H1 (cell line): ENCODE results near the gene CXXC5. TPM values are rescaled to one million over a fixed set of nuclear protein-coding genes. Genes with fewer than 3 reads are reported as not detected.

Source experiments
- CTCF ChIA-PET: fragments of 300-600 bp; sonication (Branson Sonifier 250); formaldehyde crosslinking; loops from one replicate; lab custom pipeline; 2021; ENCODE audit not compliant: partially characterized antibody; lab: Charles Lee
- POLR2A ChIA-PET: fragments of 300-600 bp; sonication (Branson Sonifier 250); formaldehyde crosslinking; loops from one replicate; lab custom pipeline; 2021; ENCODE audit warnings: inconsistent platforms; ENCODE audit not compliant: partially characterized antibody; lab: Charles Lee
- DNase-seq, 2 experiments: peaks; one replicate each; pipeline versions ENCODE4 v3.0.0 to v3.0.0-alpha.2; 2010 to 2022; ENCODE audit warnings: low spot score in 2 of 2, low read depth in 1 of 2, mixed read lengths in 1 of 2
- FAIRE-seq: peaks from 2 replicates; lab custom pipeline; 2011; peaks lifted over from hg19 to GRCh38; lab: Jason Lieb, UNC
- H2AFZ ChIP-seq: 2 replicates; pipeline ENCODE4 v1.8.1; 2012; ENCODE audit warnings: low read length, inconsistent platforms
- H2AK5ac ChIP-seq: 2 replicates; pipeline ENCODE4 v1.6.1; 2013; ENCODE audit warnings: low read depth, low read length
- H2BK120ac ChIP-seq: replicated peaks from 2 replicates; pipeline ENCODE3; 2013; ENCODE audit warnings: low read depth, low read length, inconsistent platforms
- H2BK12ac ChIP-seq: 2 replicates; pipeline ENCODE4 v1.6.1; 2013; ENCODE audit warnings: low read depth, low read length
- H2BK15ac ChIP-seq: 2 replicates; pipeline ENCODE4 v1.6.1; 2013; ENCODE audit warnings: low read length
- H2BK20ac ChIP-seq: 2 replicates; pipeline ENCODE4 v1.6.1; 2013; ENCODE audit warnings: low read length
- H2BK5ac ChIP-seq: 2 replicates; pipeline ENCODE4 v1.6.1; 2013; ENCODE audit warnings: low read depth, low read length
- H3K14ac ChIP-seq: 2 replicates; pipeline ENCODE4 v1.6.1; 2013; ENCODE audit warnings: inconsistent platforms; ENCODE audit not compliant: insufficient read length
- H3K18ac ChIP-seq: 2 replicates; pipeline ENCODE4 v1.6.1; 2013; ENCODE audit warnings: low read length; ENCODE audit errors: extremely low read depth
- H3K23ac ChIP-seq: 2 replicates; pipeline ENCODE4 v1.6.1; 2013; ENCODE audit warnings: inconsistent platforms; ENCODE audit not compliant: insufficient read length
- H3K23me2 ChIP-seq: 2 replicates; pipeline ENCODE4 v1.6.1; 2013; ENCODE audit warnings: low read depth, low read length
- H3K27ac ChIP-seq: 2 replicates; pipeline ENCODE4 v1.6.1; 2011; ENCODE audit warnings: low read depth, low read length, inconsistent platforms
- H3K27me3 ChIP-seq, 4 experiments: replicated peaks in 1 of 4; 1 replicate in 1 of 4; 2 replicates in 3 of 4; pipeline versions ENCODE4 v1.6.1 to v1.8.1; 2011 to 2013; ENCODE audit warnings: low read length in 3 of 4, mild to moderate bottlenecking in 3 of 4, inconsistent platforms in 2 of 4, mixed read lengths in 2 of 4, moderate library complexity in 1 of 4; ENCODE audit not compliant: control insufficient read depth in 3 of 4, insufficient read depth in 3 of 4; ENCODE audit errors: extremely low read depth in 1 of 4
- H3K36me3 ChIP-seq, 4 experiments: 2 replicates each; pipeline versions ENCODE4 v1.6.1 to v1.8.1; 2011 to 2013; ENCODE audit warnings: mild to moderate bottlenecking in 4 of 4, low read length in 3 of 4, moderate library complexity in 2 of 4, control low read depth in 1 of 4, inconsistent platforms in 1 of 4; ENCODE audit not compliant: insufficient read depth in 4 of 4, control insufficient read depth in 2 of 4
- H3K4ac ChIP-seq: replicated peaks from 2 replicates; pipeline ENCODE3; 2013; ENCODE audit warnings: low read length, low read depth, mixed read lengths, inconsistent platforms; ENCODE audit not compliant: insufficient read length
- H3K4me1 ChIP-seq, 4 experiments: replicated peaks in 1 of 4; 1 replicate in 1 of 4; 2 replicates in 3 of 4; pipeline versions ENCODE4 v1.6.1 to v1.8.1; 2011 to 2013; ENCODE audit warnings: low read length in 3 of 4, inconsistent platforms in 2 of 4, mixed read lengths in 1 of 4; ENCODE audit not compliant: insufficient read depth in 4 of 4, control insufficient read depth in 3 of 4
- H3K4me2 ChIP-seq, 2 experiments: 2 replicates each; pipeline versions ENCODE4 v1.6.1 to v1.8.1; 2011 to 2013; ENCODE audit warnings: low read depth in 2 of 2, low read length in 2 of 2, control low read depth in 1 of 2, inconsistent platforms in 1 of 2, mild to moderate bottlenecking in 1 of 2; ENCODE audit not compliant: insufficient read depth in 1 of 2
- H3K4me3 ChIP-seq, 4 experiments: fragments of 200-600, 300-600 bp in 1 of 4; sonication (generic), shearing (Covaris generic), sonication (Bioruptor Twin) in 1 of 4; 2 replicates each; pipeline versions ENCODE4 v1.5.1 to v1.8.1; 2011 to 2016; ENCODE audit warnings: low read length in 4 of 4, low read depth in 3 of 4, control low read depth in 2 of 4, inconsistent platforms in 2 of 4, mild to moderate bottlenecking in 2 of 4, mixed read lengths in 1 of 4, moderate library complexity in 1 of 4; ENCODE audit not compliant: insufficient read depth in 2 of 4; ENCODE audit errors: extremely low read depth in 1 of 4
- H3K56ac ChIP-seq: replicated peaks from 2 replicates; pipeline ENCODE3; 2013; ENCODE audit warnings: low read depth, mild to moderate bottlenecking, mixed read lengths, low read length, inconsistent platforms; ENCODE audit not compliant: insufficient read length
- H3K79me1 ChIP-seq: 2 replicates; pipeline ENCODE4 v1.6.1; 2013; ENCODE audit warnings: low read depth, low read length, control low read depth
- H3K79me2 ChIP-seq, 2 experiments: 2 replicates each; pipeline versions ENCODE4 v1.6.1 to v1.8.1; 2012 to 2013; ENCODE audit warnings: low read length in 2 of 2, mild to moderate bottlenecking in 2 of 2, inconsistent platforms in 1 of 2; ENCODE audit not compliant: insufficient read depth in 2 of 2, control insufficient read depth in 1 of 2
- H3K9ac ChIP-seq, 4 experiments: replicated peaks in 1 of 4; 1 replicate in 1 of 4; 2 replicates in 3 of 4; pipeline versions ENCODE4 v1.6.1 to v1.8.1; 2011 to 2013; ENCODE audit warnings: low read depth in 3 of 4, low read length in 3 of 4, control low read depth in 2 of 4, mild to moderate bottlenecking in 2 of 4, moderate library complexity in 2 of 4, inconsistent platforms in 1 of 4; ENCODE audit errors: extremely low read depth in 1 of 4
- H3K9me3 ChIP-seq, 2 experiments: 2 replicates each; pipeline versions ENCODE4 v1.6.1 to v1.8.1; 2012 to 2013; ENCODE audit warnings: mild to moderate bottlenecking in 2 of 2, moderate library complexity in 2 of 2, control low read depth in 1 of 2, inconsistent platforms in 1 of 2, low read depth in 1 of 2, low read length in 1 of 2, mixed read lengths in 1 of 2; ENCODE audit not compliant: insufficient read depth in 2 of 2
- H4K20me1 ChIP-seq, 2 experiments: replicated peaks in 1 of 2; 2 replicates each; pipeline versions ENCODE3 to v1.8.1; 2011 to 2013; ENCODE audit warnings: inconsistent platforms in 2 of 2, low read length in 2 of 2, mild to moderate bottlenecking in 1 of 2; ENCODE audit not compliant: insufficient read depth in 2 of 2, control insufficient read depth in 1 of 2
- H4K5ac ChIP-seq: 2 replicates; pipeline ENCODE4 v1.6.1; 2013; ENCODE audit warnings: low read length, low read depth, mixed read lengths, inconsistent platforms; ENCODE audit not compliant: insufficient read length
- H4K8ac ChIP-seq: 2 replicates; pipeline ENCODE4 v1.8.0; 2013; ENCODE audit warnings: mild to moderate bottlenecking, moderate library complexity, low read length, inconsistent platforms; ENCODE audit not compliant: insufficient read depth; ENCODE audit errors: extremely low read depth
- H4K91ac ChIP-seq: replicated peaks from 2 replicates; pipeline ENCODE3; 2013; ENCODE audit warnings: low read length, mixed read lengths, inconsistent platforms; ENCODE audit not compliant: insufficient read length
- CBX5 ChIP-seq: fragments of 300-800, 300-1000 bp; sonication (generic); IDR thresholded peaks from 2 replicates; pipeline ENCODE4 v1.7.1; 2016; ENCODE audit warnings: antibody characterized with exemption, low read length, low read depth
- CHD1 ChIP-seq: IDR thresholded peaks from 2 replicates; pipeline ENCODE4 v1.6.1; 2012; ENCODE audit warnings: low read depth, low read length, improper control_type of control experiment
- CHD2 ChIP-seq: IDR thresholded peaks from 2 replicates; pipeline ENCODE4 v1.6.1; 2012; ENCODE audit warnings: low read length, improper control_type of control experiment
- E2F6 ChIP-seq: IDR thresholded peaks from 2 replicates; pipeline ENCODE4 v1.6.1; 2012; ENCODE audit warnings: inconsistent platforms
- EZH2 ChIP-seq: fragments of 200-600 bp; sonication (generic); IDR thresholded peaks from 2 replicates; pipeline ENCODE4 v1.7.1; 2012; ENCODE audit warnings: low read depth, mild to moderate bottlenecking, moderate library complexity, low read length, inconsistent platforms; ENCODE audit not compliant: severe bottlenecking
- HDAC2 ChIP-seq, 2 experiments: fragments of 300-600 bp in 1 of 2; sonication (generic) in 1 of 2; IDR thresholded peaks; 2 replicates each; pipeline ENCODE4 v1.6.1; 2011 to 2012; ENCODE audit warnings: low read depth in 2 of 2, low read length in 2 of 2, mild to moderate bottlenecking in 2 of 2, moderate library complexity in 2 of 2, borderline replicate concordance in 1 of 2, inconsistent platforms in 1 of 2
- HDAC6 ChIP-seq: IDR thresholded peaks from one replicate; pipeline ENCODE4 v1.7.1; 2012; ENCODE audit warnings: low read depth, mild to moderate bottlenecking, inconsistent platforms, low read length, moderate library complexity
- KDM4A ChIP-seq: IDR thresholded peaks from one replicate; pipeline ENCODE4 v1.7.1; 2012; ENCODE audit warnings: low read depth, mild to moderate bottlenecking, moderate library complexity, low read length, inconsistent platforms; ENCODE audit not compliant: severe bottlenecking
- POLR2A ChIP-seq, 2 experiments: IDR thresholded peaks; 1 replicate in 1 of 2; 2 replicates in 1 of 2; pipeline ENCODE4 v1.6.1; 2011; ENCODE audit warnings: low read depth in 2 of 2, low read length in 2 of 2, mild to moderate bottlenecking in 2 of 2; ENCODE audit errors: control extremely low read depth in 1 of 2
- RBBP5 ChIP-seq: IDR thresholded peaks from 2 replicates; pipeline ENCODE4 v1.7.1; 2012; ENCODE audit warnings: low read depth, mild to moderate bottlenecking, inconsistent platforms, low read length, moderate library complexity, borderline replicate concordance
- SAP30 ChIP-seq: fragments of 300-600 bp; sonication (generic); IDR thresholded peaks from 2 replicates; pipeline ENCODE4 v1.7.1; 2012; ENCODE audit warnings: low read length, moderate library complexity, mild to moderate bottlenecking, inconsistent platforms; ENCODE audit not compliant: insufficient read depth, insufficient replicate concordance
- SIX5 ChIP-seq: IDR thresholded peaks from 2 replicates; pipeline ENCODE4 v1.6.1; 2011; ENCODE audit warnings: mild to moderate bottlenecking, low read depth, low read length
- SRF ChIP-seq: IDR thresholded peaks from 2 replicates; pipeline ENCODE4 v1.6.1; 2011; ENCODE audit warnings: mild to moderate bottlenecking, low read depth, low read length, moderate library complexity
- WGBS, 2 experiments: shearing (Covaris generic) in 1 of 2; methylation state at CpG; one replicate each; pipeline versions ENCODE4 v1.1.6 to v1.1.7; 2013 to 2015; ENCODE audit warnings: low lambda C conversion rate in 2 of 2, mixed read lengths in 2 of 2, inconsistent platforms in 1 of 2, low coverage in 1 of 2, missing lambda C conversion rate in 1 of 2; ENCODE audit not compliant: insufficient replicate concordance in 2 of 2, insufficient coverage in 1 of 2, insufficient read length in 1 of 2; ENCODE audit errors: extremely low coverage in 1 of 2, missing lambda C conversion rate in 1 of 2; 5-methylcytosine and 5-hydroxymethylcytosine counted together
- polyA plus RNA-seq, 7 experiments: library from polyadenylated mRNA; depleted of rRNA in 3 of 7; stranded (reverse) in 5 of 7; unstranded in 2 of 7; fragments of >200 nt in 5 of 7; fragments of 200-250 nt in 2 of 7; gene quantifications; 1 replicate in 5 of 7; 2 replicates in 1 of 7; 4 replicates in 1 of 7; pipeline versions ENCODE4 v1.2.1 to v1.2.3, GENCODE V29; 2011 to 2013; ENCODE audit warnings: missing spikeins in 2 of 7, mixed read lengths in 2 of 7
- total RNA-seq: library from RNA; stranded (reverse); fragmentation: NEBNext Ultra II Directional; extraction: Animal tissue kit (Norgen Biotek cat#: 25700); gene quantifications from 2 replicates; pipeline ENCODE4 v1.2.1, GENCODE V29; 2021

Gene CXXC5
- total and polyA plus RNA-seq, 2 of the 8 experiments (the other 6 are each of a cell fraction or from before 2014, with no cell fraction given): 61.4 to 74.0 TPM

- H3K14ac ChIP-seq: no peak overlapping the region
- no peak overlapping the region for H3K4ac ChIP-seq
- CTCF ChIA-PET: interaction anchor here (1.5 to 20.3 kb wide), 6 partner anchors 10 to 130 kb away, joined by 3 to 385 read pairs (median 7); no protein-coding TSS in a partner anchor
- no peak overlapping the region for H4K5ac ChIP-seq
- no peak overlapping the region for H2BK5ac ChIP-seq
- no peak overlapping the region for H2AFZ ChIP-seq
- H2BK12ac ChIP-seq: peak overlapping the region; percentile 3; the same call in 1 of the 2 replicates
- H2BK20ac ChIP-seq: no peak overlapping the region
- no peak for FAIRE-seq
- POLR2A ChIA-PET: interaction anchor here (1.0 to 14.7 kb wide), 8 partner anchors 9 to 309 kb away, joined by 3 to 212 read pairs (median 5); no protein-coding TSS in a partner anchor
- H3K23me2 ChIP-seq: peaks cover 22% of the 10 kb centered on the region
- no peaks in the 10 kb centered on the region for H3K36me3 ChIP-seq
- no peak overlapping the region for H3K4me3 ChIP-seq
- no peak overlapping the region for H3K56ac ChIP-seq
- peaks cover 8 to 33% (median 28%) of the 10 kb centered on the region in 4 experiments for H3K4me1 ChIP-seq
- peak in 1 of 2 experiments; percentile 37 for DNase-seq
- no peak overlapping the region for H3K18ac ChIP-seq
- peaks cover 4% of the 10 kb centered on the region for H3K79me1 ChIP-seq
- H4K20me1 ChIP-seq: peaks cover 0 to 6% of the 10 kb centered on the region in 2 experiments
- H4K91ac ChIP-seq: no peak overlapping the region
- no peak overlapping the region for H3K23ac ChIP-seq
- H4K8ac ChIP-seq: no peak overlapping the region
- no peak overlapping the region for H2BK15ac ChIP-seq
- H3K4me2 ChIP-seq: peak overlapping the region in 1 of 2 experiments; percentile 97; a peak in 1 of 4 replicates
- no peak overlapping the region for H3K9ac ChIP-seq
- peaks cover 0 to 21% of the 10 kb centered on the region in 2 experiments; a peak in 2 of 4 replicates for H3K79me2 ChIP-seq
- H2BK120ac ChIP-seq: no peak overlapping the region
- H2AK5ac ChIP-seq: no peak overlapping the region
- 76% methylated on average over 3 of the region's 3 CpGs; no CpG with 5 or more reads in 1 of the 2 experiments for WGBS, 2 experiments
- H3K27ac ChIP-seq: no peak overlapping the region
- H3K9me3 ChIP-seq: no peaks in the 10 kb centered on the region
- peaks cover 3 to 30% (median 22%) of the 10 kb centered on the region in 4 experiments for H3K27me3 ChIP-seq
- TF ChIP-seq POLR2A (IDR thresholded peaks at IDR 0.05; ENCODE audit: control extremely low read depth in 1 of 2, low read depth in 2 of 2, low read length in 2 of 2) (no peak), HDAC2 (IDR thresholded peaks at IDR 0.05; ENCODE audit: borderline replicate concordance in 1 of 2, low read depth in 2 of 2, low read length in 2 of 2) (no peak), SRF (no peak), HDAC6 (no peak), CHD1 (no peak), CHD2 (no peak), CBX5 (no peak), SAP30 (no peak), EZH2 (no peak), E2F6 (no peak), RBBP5 (no peak), SIX5 (no peak), KDM4A (no peak)
Measured at GRCh38 chr5:139646111-139646510, 2.0 kb upstream of the CXXC5 start.
